B cell (primary cell): Measurements from ENCODE around the gene PLA2R1. TPM values are rescaled to one million over a fixed set of nuclear protein-coding genes. Genes with fewer than 3 reads are reported as not detected.

ENCODE experiments used
- ATAC-seq: fragments of 200-7000 bp; cut with Tn5 transposase; one replicate; pipeline ENCODE4 v1.10.0; 2021; ENCODE audit warnings: low read depth, mild to moderate bottlenecking, moderate number of reproducible peaks, moderate library complexity
- CTCF ChIA-PET: fragments of 350-600 bp; sonication (Branson Sonifier 250); formaldehyde crosslinking; loops from one replicate; lab custom pipeline; 2021; ENCODE audit warnings: antibody characterized with exemption, inconsistent platforms; lab: Charles Lee
- POLR2A ChIA-PET: fragments of 350-600 bp; sonication (Branson Sonifier 250); formaldehyde crosslinking; loops from one replicate; lab custom pipeline; 2021; ENCODE audit warnings: antibody characterized with exemption; lab: Charles Lee
- DNase-seq: peaks from one replicate; pipeline ENCODE4 v3.0.0; 2013
- H2AFZ ChIP-seq: 2 replicates; pipeline ENCODE4 v1.6.1; 2012; ENCODE audit warnings: mild to moderate bottlenecking, low read depth, low read length; ENCODE audit not compliant: insufficient read depth, poor library complexity, severe bottlenecking
- H3K27ac ChIP-seq, 2 donors: 1 replicate in 1 of 2; 2 replicates in 1 of 2; pipeline ENCODE4 v1.5.1; 2012 to 2013; ENCODE audit warnings: low read length in 2 of 2, mild to moderate bottlenecking in 2 of 2, moderate library complexity in 1 of 2
- H3K27me3 ChIP-seq, 4 experiments: fragments of 200-600 bp in 1 of 4; sonication (generic) in 1 of 4; replicated peaks in 1 of 4; 1 replicate in 2 of 4; 2 replicates in 2 of 4; pipeline versions ENCODE4 v1.6.1 to v1.7.0; 2013 to 2016; ENCODE audit warnings: low read length in 3 of 4, mild to moderate bottlenecking in 2 of 4, mixed read lengths in 1 of 4, moderate library complexity in 1 of 4; ENCODE audit not compliant: insufficient read depth in 4 of 4, control insufficient read depth in 3 of 4; ENCODE audit errors: control extremely low read depth in 1 of 4
- H3K36me3 ChIP-seq, 2 experiments: replicated peaks in 1 of 2; 1 replicate in 1 of 2; 2 replicates in 1 of 2; pipeline versions ENCODE4 v1.6.1 to v1.7.1; 2013; ENCODE audit warnings: low read length in 1 of 2; ENCODE audit not compliant: insufficient read depth in 2 of 2, control insufficient read depth in 1 of 2; ENCODE audit errors: control extremely low read depth in 1 of 2, extremely low read depth in 1 of 2
- H3K4me1 ChIP-seq, 2 donors: fragments of 200-600 bp in 1 of 2; sonication (generic) in 1 of 2; 1 replicate in 1 of 2; 2 replicates in 1 of 2; pipeline versions ENCODE4 v1.5.1 to v1.6.1; 2013 to 2017; ENCODE audit warnings: low read length in 2 of 2; ENCODE audit not compliant: control insufficient read depth in 2 of 2, insufficient read depth in 2 of 2
- H3K4me2 ChIP-seq: replicated peaks from 2 replicates; pipeline ENCODE3; 2012; ENCODE audit warnings: mild to moderate bottlenecking, low read depth, low read length; ENCODE audit not compliant: poor library complexity, severe bottlenecking
- H3K4me3 ChIP-seq, 5 experiments: fragments of 200-600 bp in 1 of 5; sonication (generic) in 1 of 5; 1 replicate in 3 of 5; 2 replicates in 2 of 5; pipeline versions ENCODE4 v1.5.1 to v1.7.0; 2011 to 2016; ENCODE audit warnings: low read length in 4 of 5, mild to moderate bottlenecking in 4 of 5, low read depth in 2 of 5, control low read depth in 1 of 5, moderate library complexity in 1 of 5; ENCODE audit not compliant: insufficient read depth in 1 of 5; ENCODE audit errors: control extremely low read depth in 1 of 5, extremely low read depth in 1 of 5
- H3K79me2 ChIP-seq: fragments of 200-600 bp; sonication (generic); one replicate; pipeline ENCODE4 v1.6.0; 2016; ENCODE audit warnings: low read length; ENCODE audit not compliant: control insufficient read depth, insufficient read depth
- H3K9ac ChIP-seq: fragments of 200-600 bp; sonication (generic); 2 replicates; pipeline ENCODE4 v1.6.1; 2017; ENCODE audit warnings: mild to moderate bottlenecking, low read length, moderate library complexity
- H3K9me3 ChIP-seq, 3 donors: one replicate each; pipeline versions ENCODE4 v1.6.1 to v1.7.1; 2013; ENCODE audit warnings: low read length in 2 of 3; ENCODE audit not compliant: control insufficient read depth in 2 of 3, insufficient read depth in 1 of 3; ENCODE audit errors: control extremely low read depth in 1 of 3
- H4K20me1 ChIP-seq: 2 replicates; pipeline ENCODE4 v1.6.0; 2012; ENCODE audit warnings: mild to moderate bottlenecking, low read length; ENCODE audit not compliant: insufficient read depth, control insufficient read depth, poor library complexity, severe bottlenecking
- H3K27ac Mint-ChIP-seq: one replicate; pipeline ENCODE4 v1.8.0; 2021; ENCODE audit warnings: mixed read lengths
- H3K27me3 Mint-ChIP-seq: one replicate; pipeline ENCODE4 v1.8.0; 2021; ENCODE audit warnings: mixed read lengths
- H3K4me1 Mint-ChIP-seq: one replicate; pipeline ENCODE4 v1.8.0; 2021; ENCODE audit warnings: mixed read lengths
- H3K4me3 Mint-ChIP-seq: one replicate; pipeline ENCODE4 v1.8.0; 2021; ENCODE audit warnings: mixed read lengths
- H3K9me3 Mint-ChIP-seq: one replicate; pipeline ENCODE4 v1.8.0; 2022; ENCODE audit warnings: mixed read lengths; ENCODE audit not compliant: insufficient read depth
- EZH2 ChIP-seq: IDR thresholded peaks from 2 replicates; pipeline ENCODE4 v1.6.1; 2012; ENCODE audit warnings: borderline replicate concordance, low read depth, mild to moderate bottlenecking, moderate library complexity, low read length; ENCODE audit not compliant: insufficient read depth, poor library complexity, severe bottlenecking
- WGBS: methylation state at CpG from one replicate; pipeline ENCODE4 v1.1.5; 2013; ENCODE audit warnings: missing lambda C conversion rate; ENCODE audit not compliant: insufficient coverage; 5-methylcytosine and 5-hydroxymethylcytosine counted together
- intact Hi-C: fragments of 100-400 bp; cut with micrococcal nuclease; formaldehyde crosslinking; loops from one replicate; pipeline ENCODE4 v1.10.0; 2022
- polyA plus RNA-seq: library from polyadenylated mRNA; depleted of rRNA; stranded (reverse); fragments of >200 nt; gene quantifications from 2 replicates; pipeline ENCODE4 v1.2.3, GENCODE V29; 2012
- total RNA-seq, 2 donors: library from RNA; stranded (reverse); fragments of 120-200 nt in 1 of 2; gene quantifications; 1 replicate in 1 of 2; 2 replicates in 1 of 2; pipeline versions ENCODE4 v1.2.3 to v1.2.4, GENCODE V29; 2013 to 2022
- TF ChIP-seq, protein P1 (sequence below): fragments of 200-600 bp; IDR thresholded peaks from one replicate; pipeline ENCODE4 v1.8.0; 2022; ENCODE audit warnings: antibody characterized with exemption, mild to moderate bottlenecking

The PLA2R1 gene
- total and polyA plus RNA-seq, 2 donors (not counting 1 experiment from before 2014, with no cell fraction given), result not detected

DNA sequence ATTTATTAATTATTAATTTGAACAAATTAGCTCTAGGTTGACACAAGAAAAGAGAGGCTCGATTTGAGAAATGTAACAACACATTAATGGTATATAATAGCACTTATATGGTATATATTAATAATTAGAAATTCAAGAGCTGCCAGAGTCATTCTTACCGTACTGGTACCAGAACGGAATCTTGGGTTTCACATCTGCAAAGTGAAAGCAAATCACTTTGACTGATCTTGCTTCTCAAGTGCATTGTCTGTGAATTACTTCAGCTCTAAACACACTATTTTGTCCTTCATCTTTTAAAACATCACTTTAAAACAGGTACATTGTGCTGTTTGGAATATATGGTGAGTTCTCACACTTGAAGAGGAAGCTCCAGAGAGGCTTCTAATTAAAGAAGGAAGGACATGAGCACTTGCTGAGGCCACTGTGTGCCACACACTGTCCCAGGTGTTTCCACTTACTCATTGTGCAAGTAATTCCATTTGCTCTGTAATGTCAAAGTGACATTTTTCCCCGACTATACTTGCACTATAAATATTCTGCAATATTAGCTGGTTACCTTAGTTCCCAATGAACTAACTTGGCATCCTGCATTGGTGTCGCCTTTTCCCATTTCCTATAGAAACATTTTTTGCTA, 85.8 kb downstream of the PLA2R1 start:
- no peak overlapping the region for H3K27ac ChIP-seq
- peaks cover 0 to 7% (median 1%) of the 10 kb centered on the region in 4 experiments for H3K27me3 ChIP-seq
- TF ChIP-seq, protein P1, sequence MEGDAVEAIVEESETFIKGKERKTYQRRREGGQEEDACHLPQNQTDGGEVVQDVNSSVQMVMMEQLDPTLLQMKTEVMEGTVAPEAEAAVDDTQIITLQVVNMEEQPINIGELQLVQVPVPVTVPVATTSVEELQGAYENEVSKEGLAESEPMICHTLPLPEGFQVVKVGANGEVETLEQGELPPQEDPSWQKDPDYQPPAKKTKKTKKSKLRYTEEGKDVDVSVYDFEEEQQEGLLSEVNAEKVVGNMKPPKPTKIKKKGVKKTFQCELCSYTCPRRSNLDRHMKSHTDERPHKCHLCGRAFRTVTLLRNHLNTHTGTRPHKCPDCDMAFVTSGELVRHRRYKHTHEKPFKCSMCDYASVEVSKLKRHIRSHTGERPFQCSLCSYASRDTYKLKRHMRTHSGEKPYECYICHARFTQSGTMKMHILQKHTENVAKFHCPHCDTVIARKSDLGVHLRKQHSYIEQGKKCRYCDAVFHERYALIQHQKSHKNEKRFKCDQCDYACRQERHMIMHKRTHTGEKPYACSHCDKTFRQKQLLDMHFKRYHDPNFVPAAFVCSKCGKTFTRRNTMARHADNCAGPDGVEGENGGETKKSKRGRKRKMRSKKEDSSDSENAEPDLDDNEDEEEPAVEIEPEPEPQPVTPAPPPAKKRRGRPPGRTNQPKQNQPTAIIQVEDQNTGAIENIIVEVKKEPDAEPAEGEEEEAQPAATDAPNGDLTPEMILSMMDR, result no peak
- TF ChIP-seq EZH2, result no peak
- H3K4me3 ChIP-seq, result no peak overlapping the region
- H3K4me1 Mint-ChIP-seq, result peaks cover 2% of the 10 kb centered on the region
- peaks cover 13% of the 10 kb centered on the region for H3K27me3 Mint-ChIP-seq
- no peaks in the 10 kb centered on the region for H3K9me3 ChIP-seq
- CTCF ChIA-PET, result interaction anchor here (0.8 to 1.2 kb wide), 2 partner anchors 10 to 273 kb away, joined by 3 read pairs; no protein-coding TSS in a partner anchor
- no peaks in the 10 kb centered on the region for H3K9me3 Mint-ChIP-seq
- intact Hi-C loops, result no loop called here
- H3K79me2 ChIP-seq, result no peaks in the 10 kb centered on the region
- H3K4me3 Mint-ChIP-seq, result no peak overlapping the region
- no peaks in the 10 kb centered on the region for H3K36me3 ChIP-seq
- no peak for DNase-seq
- H3K4me1 ChIP-seq, result no peaks in the 10 kb centered on the region
- POLR2A ChIA-PET, result no interaction called here
- no peak overlapping the region for H3K27ac Mint-ChIP-seq
- H4K20me1 ChIP-seq, result no peaks in the 10 kb centered on the region
- ATAC-seq, result no peak
- no peak overlapping the region for H2AFZ ChIP-seq
- no peak overlapping the region for H3K4me2 ChIP-seq
- 60% methylated on average over 2 of the region's 5 CpGs for WGBS
- no peak overlapping the region for H3K9ac ChIP-seq

DNA sequence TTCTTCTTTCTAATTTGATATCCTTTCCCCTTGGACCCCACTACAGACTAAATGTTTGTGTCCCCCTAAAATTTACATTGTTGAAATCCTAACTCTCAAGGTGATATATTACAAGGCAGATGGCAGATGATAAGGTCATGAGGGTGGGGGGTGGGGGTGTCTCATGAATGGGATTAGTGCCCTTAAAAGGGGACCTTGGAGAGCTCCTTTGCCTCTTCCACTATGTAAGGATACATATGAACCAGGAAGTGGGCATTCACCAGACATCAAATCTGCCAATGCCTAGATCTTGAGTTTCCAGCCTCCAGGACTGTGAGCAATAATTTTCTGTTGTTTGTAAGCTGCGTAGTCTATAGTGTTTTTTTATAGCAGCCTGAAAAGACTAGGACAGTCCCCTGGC, 89.1 kb downstream of the PLA2R1 start:
- Histone ChIP-seq H3K27ac (no peak overlapping the region), H3K4me2 (no peak overlapping the region), H2AFZ (no peak overlapping the region), H3K27me3 (peaks cover 0 to 7% (median 0%) of the 10 kb centered on the region in 4 experiments), H3K9me3 (no peaks in the 10 kb centered on the region), H3K9ac (no peak overlapping the region), H3K36me3 (no peaks in the 10 kb centered on the region), H3K4me3 (no peak overlapping the region), H4K20me1 (no peaks in the 10 kb centered on the region), H3K4me1 (peaks cover 0 to 4% of the 10 kb centered on the region in 2 donors), H3K79me2 (no peaks in the 10 kb centered on the region)
- WGBS, result no CpG with 5 or more reads among the region's 1 CpG
- DNase-seq, result no peak
- Mint-ChIP-seq H3K27me3 (peaks cover 7% of the 10 kb centered on the region), H3K4me1 (peaks cover 5% of the 10 kb centered on the region), H3K27ac (no peak overlapping the region), H3K9me3 (no peaks in the 10 kb centered on the region), H3K4me3 (no peak overlapping the region)
- ChIA-PET CTCF (no interaction called here), POLR2A (no interaction called here)
- intact Hi-C loops, result no loop called here
- TF ChIP-seq EZH2, result no peak
- TF ChIP-seq, protein P1, result no peak
- no peak for ATAC-seq
